ENCODE results near the gene WDR45B.

Gene WDR45B

DNA sequence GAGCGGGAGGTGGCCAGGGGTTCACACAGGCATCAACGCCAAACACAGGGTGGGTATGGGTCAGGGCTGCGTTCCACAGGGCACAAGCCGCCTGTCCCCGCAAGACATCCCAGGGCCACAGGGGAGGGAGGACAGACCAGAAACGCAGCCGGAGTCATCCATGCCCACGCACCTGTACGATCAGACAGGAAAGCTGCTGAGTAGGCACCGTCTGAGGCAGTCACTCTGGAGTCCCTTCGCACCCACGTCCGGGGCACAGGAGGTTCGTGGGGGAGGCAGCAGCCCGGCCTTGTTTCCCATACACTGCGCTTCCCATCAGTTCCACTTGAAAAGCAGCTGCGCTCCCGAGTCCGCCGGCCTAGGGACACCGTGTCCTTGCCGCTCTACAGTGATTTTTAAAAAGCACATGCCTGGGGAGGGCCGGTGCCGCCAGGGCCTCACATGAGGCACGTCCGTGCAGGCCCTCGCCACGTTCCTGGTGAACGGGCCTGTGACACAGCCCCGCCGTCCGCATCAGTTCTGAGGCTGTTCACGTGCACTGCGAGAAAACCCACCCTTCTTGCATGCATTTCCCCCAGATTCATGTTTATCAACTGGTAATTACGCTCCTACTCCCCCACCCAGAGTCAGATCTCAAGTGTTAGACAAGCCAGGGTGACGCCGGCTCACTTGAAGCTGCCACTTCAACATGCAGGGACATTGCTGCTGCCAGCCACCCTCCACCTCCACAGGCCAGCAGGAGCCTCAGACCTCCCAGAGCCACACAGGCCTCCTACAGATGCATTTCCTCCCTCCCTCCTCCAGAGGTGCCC is 34.8 kb downstream of the WDR45B start:
- no peak overlapping the region for H3K18ac ChIP-seq (ENCODE audit: low read depth in 1 of 2, low read length in 2 of 2)
- no peak overlapping the region for H2AK5ac ChIP-seq (ENCODE audit: low read length, severe bottlenecking)
- H3K4me3 ChIP-seq (ENCODE audit: insufficient read depth in 1 of 2, low read depth in 1 of 2, low read length in 2 of 2), result no peak overlapping the region
- no peak overlapping the region for H3K4me2 ChIP-seq (ENCODE audit: low read length, poor library complexity, severe bottlenecking)
- peaks cover 71 to 72% of the 10 kb centered on the region in 2 experiments for H3K36me3 ChIP-seq (ENCODE audit: control insufficient read depth in 1 of 2, insufficient read depth in 2 of 2, low read depth in 1 of 2, low read length in 2 of 2)
- no peak for DNase-seq
- H3K14ac ChIP-seq (ENCODE audit: low read length in 2 of 2), result no peak overlapping the region
- H2AFZ ChIP-seq (ENCODE audit: low read depth, low read length), result no peak overlapping the region
- H3K27me3 ChIP-seq (ENCODE audit: control insufficient read depth in 1 of 2, insufficient read depth in 1 of 2, low read length in 2 of 2), result no peaks in the 10 kb centered on the region
- H3K4ac ChIP-seq (ENCODE audit: low read depth in 1 of 2, low read length in 2 of 2), result no peak overlapping the region
- no peak overlapping the region for H2BK15ac ChIP-seq (ENCODE audit: low read depth, poor library complexity, severe bottlenecking)
- H3K27ac ChIP-seq (ENCODE audit: low read length, poor library complexity, severe bottlenecking), result no peak overlapping the region
- WGBS, result 98% methylated on average over 37 of the region's 37 CpGs
- no peaks in the 10 kb centered on the region for H3K9me3 ChIP-seq (ENCODE audit: control insufficient read depth, low read length)
- H3K23ac ChIP-seq (ENCODE audit: low read length in 2 of 2), result no peak overlapping the region
- no peak overlapping the region for H3K9ac ChIP-seq (ENCODE audit: low read length)
- no peak overlapping the region for H2BK120ac ChIP-seq (ENCODE audit: low read depth, low read length)
- no peak overlapping the region for H2BK5ac ChIP-seq (ENCODE audit: low read depth, low read length, poor library complexity, severe bottlenecking)
- H4K8ac ChIP-seq (ENCODE audit: low read length), result peak overlapping the region; percentile 12
- peaks cover 7% of the 10 kb centered on the region for H3K4me1 ChIP-seq (ENCODE audit: control insufficient read depth, insufficient read depth, low read depth, low read length)
- H4K91ac ChIP-seq (ENCODE audit: low read length), result no peak overlapping the region
- no peak overlapping the region for H2BK12ac ChIP-seq (ENCODE audit: low read length in 2 of 2)
- peaks cover 15% of the 10 kb centered on the region for H3K79me1 ChIP-seq (replicated peaks; ENCODE audit: low read length, poor library complexity, severe bottlenecking)

DNA sequence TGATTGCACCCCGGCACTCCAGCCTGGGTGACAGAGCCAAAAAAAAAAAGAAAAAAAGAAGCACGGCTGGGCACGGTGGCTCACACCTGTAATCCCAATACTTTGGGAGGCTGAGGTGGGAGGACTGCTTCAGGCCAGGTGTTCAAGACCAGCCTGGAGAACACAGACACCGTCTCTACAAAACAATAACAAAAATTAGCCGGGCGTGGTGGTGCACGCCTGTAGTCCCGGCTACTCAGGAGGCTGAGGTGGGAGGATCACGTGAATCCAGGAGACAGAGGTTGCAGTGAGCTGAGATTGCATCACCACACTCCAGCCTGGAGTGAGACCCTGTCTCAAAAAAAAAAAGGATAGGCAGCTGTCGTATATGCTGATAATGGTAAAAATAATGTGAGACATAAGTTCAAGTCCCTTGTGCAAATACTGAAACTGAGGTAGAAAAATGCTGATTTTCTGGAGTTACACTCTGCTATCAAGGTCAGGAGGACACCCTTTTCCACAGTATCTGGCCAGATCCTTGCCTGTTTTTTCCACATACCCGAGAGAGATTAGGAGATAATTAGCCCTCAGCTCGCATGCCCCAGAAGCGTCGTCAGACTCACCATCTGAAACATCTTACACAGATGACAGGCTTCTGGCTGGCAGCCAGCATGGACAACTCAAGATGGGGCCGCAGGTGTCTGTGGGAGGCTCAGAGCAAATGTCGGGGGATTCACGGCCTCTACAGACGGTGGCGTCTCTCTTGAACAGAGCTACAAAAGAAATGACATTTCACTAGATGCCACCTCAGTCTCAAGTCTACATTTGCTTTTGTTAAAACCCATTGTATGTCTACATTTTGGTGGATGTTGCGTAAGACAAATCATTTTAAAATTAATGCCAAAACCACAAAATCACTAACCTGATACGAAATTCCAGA is 36.8 kb downstream of the WDR45B start:
- Histone ChIP-seq H3K4me2 (ENCODE audit: low read length, poor library complexity, severe bottlenecking) (no peak overlapping the region), H2BK15ac (ENCODE audit: low read depth, poor library complexity, severe bottlenecking) (no peak overlapping the region), H2BK5ac (ENCODE audit: low read depth, low read length, poor library complexity, severe bottlenecking) (no peak overlapping the region), H2AK5ac (ENCODE audit: low read length, severe bottlenecking) (no peak overlapping the region), H3K27ac (ENCODE audit: low read length, poor library complexity, severe bottlenecking) (no peak overlapping the region), H4K91ac (ENCODE audit: low read length) (no peak overlapping the region), H3K79me1 (replicated peaks; ENCODE audit: low read length, poor library complexity, severe bottlenecking) (peaks cover 11% of the 10 kb centered on the region), H4K8ac (ENCODE audit: low read length) (no peak overlapping the region), H3K9me3 (ENCODE audit: control insufficient read depth, low read length) (no peaks in the 10 kb centered on the region), H2BK120ac (ENCODE audit: low read depth, low read length) (no peak overlapping the region), H3K9ac (ENCODE audit: low read length) (no peak overlapping the region), H3K4me3 (ENCODE audit: insufficient read depth in 1 of 2, low read depth in 1 of 2, low read length in 2 of 2) (no peak overlapping the region), H3K27me3 (ENCODE audit: control insufficient read depth in 1 of 2, insufficient read depth in 1 of 2, low read length in 2 of 2) (no peaks in the 10 kb centered on the region), H3K4me1 (ENCODE audit: control insufficient read depth, insufficient read depth, low read depth, low read length) (peaks cover 7% of the 10 kb centered on the region), H2AFZ (ENCODE audit: low read depth, low read length) (no peak overlapping the region), H3K23ac (ENCODE audit: low read length in 2 of 2) (no peak overlapping the region), H3K18ac (ENCODE audit: low read depth in 1 of 2, low read length in 2 of 2) (no peak overlapping the region), H3K4ac (ENCODE audit: low read depth in 1 of 2, low read length in 2 of 2) (no peak overlapping the region), H3K36me3 (ENCODE audit: control insufficient read depth in 1 of 2, insufficient read depth in 2 of 2, low read depth in 1 of 2, low read length in 2 of 2) (peaks cover 53 to 61% of the 10 kb centered on the region in 2 experiments), H2BK12ac (ENCODE audit: low read length in 2 of 2) (no peak overlapping the region), H3K14ac (ENCODE audit: low read length in 2 of 2) (no peak overlapping the region)
- 73% methylated on average over 21 of the region's 21 CpGs for WGBS
- peak; percentile 41 for DNase-seq

DNA sequence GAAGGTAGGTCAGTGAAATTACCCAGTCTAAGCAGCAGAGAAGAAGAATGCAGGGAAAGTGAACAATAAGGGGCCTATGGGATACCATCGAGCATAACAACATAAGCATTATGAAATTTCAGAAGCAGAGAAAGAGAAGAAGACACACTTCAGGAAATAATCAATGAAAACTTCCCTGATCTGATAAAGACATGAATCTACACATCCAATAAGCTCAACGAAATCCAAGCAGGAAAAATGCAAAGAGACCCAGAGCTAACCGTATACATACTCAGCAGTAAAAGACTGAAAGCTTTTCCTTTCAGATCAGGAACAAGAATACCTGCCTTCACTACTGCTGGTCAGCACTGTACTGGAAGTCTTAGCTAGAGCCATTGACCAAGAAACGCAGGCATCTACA is 38.6 kb downstream of the WDR45B start:
- no peak overlapping the region for H2BK5ac ChIP-seq (ENCODE audit: low read depth, low read length, poor library complexity, severe bottlenecking)
- H4K91ac ChIP-seq (ENCODE audit: low read length), result no peak overlapping the region
- H2BK120ac ChIP-seq (ENCODE audit: low read depth, low read length), result no peak overlapping the region
- no peak overlapping the region for H3K18ac ChIP-seq (ENCODE audit: low read depth in 1 of 2, low read length in 2 of 2)
- WGBS, result 97% methylated on average over 3 of the region's 4 CpGs
- H3K14ac ChIP-seq (ENCODE audit: low read length in 2 of 2), result no peak overlapping the region
- H4K8ac ChIP-seq (ENCODE audit: low read length), result no peak overlapping the region
- H3K23ac ChIP-seq (ENCODE audit: low read length in 2 of 2), result no peak overlapping the region
- peaks cover 17% of the 10 kb centered on the region for H3K79me1 ChIP-seq (replicated peaks; ENCODE audit: low read length, poor library complexity, severe bottlenecking)
- H3K36me3 ChIP-seq (ENCODE audit: control insufficient read depth in 1 of 2, insufficient read depth in 2 of 2, low read depth in 1 of 2, low read length in 2 of 2), result peaks cover 51 to 58% of the 10 kb centered on the region in 2 experiments
- H3K4me2 ChIP-seq (ENCODE audit: low read length, poor library complexity, severe bottlenecking), result no peak overlapping the region
- H2AFZ ChIP-seq (ENCODE audit: low read depth, low read length), result no peak overlapping the region
- no peak overlapping the region for H3K27ac ChIP-seq (ENCODE audit: low read length, poor library complexity, severe bottlenecking)
- no peak overlapping the region for H3K4me3 ChIP-seq (ENCODE audit: insufficient read depth in 1 of 2, low read depth in 1 of 2, low read length in 2 of 2)
- no peak overlapping the region for H2BK12ac ChIP-seq (ENCODE audit: low read length in 2 of 2)
- H3K27me3 ChIP-seq (ENCODE audit: control insufficient read depth in 1 of 2, insufficient read depth in 1 of 2, low read length in 2 of 2), result no peaks in the 10 kb centered on the region
- peaks cover 7% of the 10 kb centered on the region for H3K4me1 ChIP-seq (ENCODE audit: control insufficient read depth, insufficient read depth, low read depth, low read length)
- H3K4ac ChIP-seq (ENCODE audit: low read depth in 1 of 2, low read length in 2 of 2), result no peak overlapping the region
- H3K9me3 ChIP-seq (ENCODE audit: control insufficient read depth, low read length), result no peaks in the 10 kb centered on the region
- DNase-seq, result no peak
- no peak overlapping the region for H2BK15ac ChIP-seq (ENCODE audit: low read depth, poor library complexity, severe bottlenecking)
- no peak overlapping the region for H2AK5ac ChIP-seq (ENCODE audit: low read length, severe bottlenecking)
- no peak overlapping the region for H3K9ac ChIP-seq (ENCODE audit: low read length)

DNA sequence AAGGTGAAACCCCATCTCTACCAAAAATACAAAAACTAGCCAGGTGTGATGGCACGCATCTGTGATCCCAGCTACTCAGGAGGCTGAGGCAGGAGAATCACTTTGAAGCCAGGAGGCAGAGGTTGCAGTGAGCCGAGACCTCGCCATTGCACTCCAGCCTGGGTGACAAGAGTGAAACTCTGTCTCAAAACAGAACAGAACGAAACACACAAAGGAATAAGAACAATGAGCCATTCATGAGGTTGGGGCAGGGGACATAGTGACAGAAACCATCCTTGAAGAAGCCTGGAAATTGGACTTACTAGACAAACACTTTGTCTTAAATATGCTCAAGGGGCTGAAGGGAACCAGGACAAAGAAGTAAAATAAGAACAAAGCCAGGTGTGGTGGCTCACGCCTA is 39.4 kb downstream of the WDR45B start:
- H3K4me2 ChIP-seq (ENCODE audit: low read length, poor library complexity, severe bottlenecking), result no peak overlapping the region
- H3K27me3 ChIP-seq (ENCODE audit: control insufficient read depth in 1 of 2, insufficient read depth in 1 of 2, low read length in 2 of 2), result no peaks in the 10 kb centered on the region
- H3K9me3 ChIP-seq (ENCODE audit: control insufficient read depth, low read length), result no peaks in the 10 kb centered on the region
- H2AK5ac ChIP-seq (ENCODE audit: low read length, severe bottlenecking), result no peak overlapping the region
- H3K27ac ChIP-seq (ENCODE audit: low read length, poor library complexity, severe bottlenecking), result no peak overlapping the region
- no peak overlapping the region for H3K23ac ChIP-seq (ENCODE audit: low read length in 2 of 2)
- H2BK5ac ChIP-seq (ENCODE audit: low read depth, low read length, poor library complexity, severe bottlenecking), result no peak overlapping the region
- H3K14ac ChIP-seq (ENCODE audit: low read length in 2 of 2), result no peak overlapping the region
- H3K9ac ChIP-seq (ENCODE audit: low read length), result no peak overlapping the region
- H3K4me1 ChIP-seq (ENCODE audit: control insufficient read depth, insufficient read depth, low read depth, low read length), result peaks cover 5% of the 10 kb centered on the region
- no peak overlapping the region for H4K91ac ChIP-seq (ENCODE audit: low read length)
- H2AFZ ChIP-seq (ENCODE audit: low read depth, low read length), result no peak overlapping the region
- H3K36me3 ChIP-seq (ENCODE audit: control insufficient read depth in 1 of 2, insufficient read depth in 2 of 2, low read depth in 1 of 2, low read length in 2 of 2), result peaks cover 53 to 62% of the 10 kb centered on the region in 2 experiments
- H3K18ac ChIP-seq (ENCODE audit: low read depth in 1 of 2, low read length in 2 of 2), result no peak overlapping the region
- peaks cover 24% of the 10 kb centered on the region for H3K79me1 ChIP-seq (replicated peaks; ENCODE audit: low read length, poor library complexity, severe bottlenecking)
- 80% methylated on average over 5 of the region's 5 CpGs for WGBS
- H2BK15ac ChIP-seq (ENCODE audit: low read depth, poor library complexity, severe bottlenecking), result no peak overlapping the region
- H3K4me3 ChIP-seq (ENCODE audit: insufficient read depth in 1 of 2, low read depth in 1 of 2, low read length in 2 of 2), result no peak overlapping the region
- no peak overlapping the region for H3K4ac ChIP-seq (ENCODE audit: low read depth in 1 of 2, low read length in 2 of 2)
- H2BK12ac ChIP-seq (ENCODE audit: low read length in 2 of 2), result no peak overlapping the region
- DNase-seq, result no peak
- no peak overlapping the region for H4K8ac ChIP-seq (ENCODE audit: low read length)
- H2BK120ac ChIP-seq (ENCODE audit: low read depth, low read length), result no peak overlapping the region

All from mesenchymal stem cell (in vitro differentiated cells and primary cell).